ENCODE measurements around the gene ZNF177.
"Not testable (repeated sequence)": the region's sequence is repeated elsewhere in the genome, so short reads cannot be mapped to it uniquely, and the experiment has no call there.

ZNF177 gene
- total RNA-seq = 0 to 0.10 reads per million in 2 donors

DNA sequence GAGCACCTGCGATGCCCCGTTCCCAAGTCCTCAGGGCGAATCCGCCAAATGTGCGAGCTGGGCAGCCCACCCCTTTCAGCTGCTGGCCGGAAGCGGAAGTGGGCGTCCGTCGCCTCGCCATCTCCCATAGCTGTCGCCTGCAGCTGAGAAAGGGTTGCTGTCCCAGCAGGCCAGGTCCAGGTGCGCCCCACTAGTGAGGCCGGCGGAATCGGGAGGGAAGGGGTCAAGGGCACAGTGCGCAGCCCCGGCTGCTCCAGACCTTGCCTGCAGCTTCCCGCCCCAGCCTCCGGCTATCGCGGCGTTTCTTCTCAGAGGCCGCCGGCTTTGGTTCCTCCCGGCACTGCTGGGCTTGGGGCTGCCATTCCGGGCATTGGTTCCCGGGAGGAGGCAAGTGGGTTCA, at the start of gene ZNF177:
Gene ZNF177, plus strand, starts transcription at position 109 of the 400 bp plus-strand sequence. CDS start 15,299 bp downstream, outside the sequence.
- DNase-seq = no peak

DNA sequence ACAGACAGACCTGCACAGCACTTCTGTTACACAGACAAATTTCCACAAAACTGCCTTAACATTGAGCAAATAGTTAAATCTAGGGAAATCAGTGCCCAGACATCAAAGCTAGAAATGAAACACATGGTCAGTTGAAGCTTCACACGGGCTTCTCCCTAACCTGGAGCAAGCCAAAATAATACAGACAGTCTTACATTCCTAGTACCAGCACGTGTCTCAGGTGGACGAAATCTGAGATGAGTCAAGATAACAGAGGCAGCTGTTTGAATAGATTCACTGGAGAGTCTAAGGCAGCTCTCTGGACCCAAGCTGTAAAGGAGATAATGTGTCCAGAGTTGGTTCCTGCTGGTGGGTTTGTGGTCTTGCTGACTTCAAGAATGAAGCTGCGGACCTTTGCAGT, 49.1 kb upstream of the ZNF177 start:
- no peak for DNase-seq

DNA sequence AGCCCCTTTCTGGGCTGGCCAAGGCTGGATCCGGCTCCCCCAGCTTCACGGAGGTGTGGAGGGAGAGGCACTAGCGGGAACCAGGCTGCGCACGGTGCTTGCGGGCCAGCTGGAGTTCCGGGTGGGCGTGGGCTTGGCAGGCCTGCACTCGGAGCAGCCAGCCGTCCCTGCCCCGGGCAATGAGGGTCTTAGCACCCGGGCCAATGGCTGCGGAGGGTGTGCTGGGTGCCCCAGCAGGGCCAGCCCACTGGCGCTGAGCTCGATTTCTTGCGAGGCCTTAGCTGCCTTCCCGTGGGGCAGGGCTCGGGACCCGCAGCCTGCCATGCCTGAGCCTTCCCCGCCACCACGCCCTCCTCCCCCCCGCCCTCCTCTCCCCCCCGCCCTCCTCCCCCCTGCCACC, 41.5 kb upstream of the ZNF177 start:
- DNase-seq = no peak

GRCh38 chr19:9321756-9322155, 41.1 kb upstream of the ZNF177 start:
- DNase-seq = not testable (repeated sequence)

DNA sequence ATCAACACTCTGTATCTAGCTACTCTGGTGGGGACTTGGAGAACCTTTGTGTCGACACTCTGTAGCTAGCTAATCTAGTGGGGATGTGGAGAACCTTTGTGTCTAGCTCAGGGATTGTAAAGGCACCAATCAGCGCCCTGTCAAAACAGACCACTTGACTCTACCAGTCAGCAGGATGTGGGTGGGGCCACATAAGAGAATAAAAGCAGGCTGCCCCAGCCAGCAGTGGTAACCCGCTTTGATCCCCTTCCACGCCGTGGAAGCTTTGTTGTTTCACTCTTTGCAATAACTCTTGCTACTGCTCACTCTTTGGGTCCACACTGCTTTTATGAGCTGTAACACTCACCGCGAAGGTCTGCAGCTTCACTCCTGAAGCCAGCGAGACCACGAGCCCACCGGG, 40.6 kb upstream of the ZNF177 start:
- not testable (repeated sequence) for DNase-seq

DNA sequence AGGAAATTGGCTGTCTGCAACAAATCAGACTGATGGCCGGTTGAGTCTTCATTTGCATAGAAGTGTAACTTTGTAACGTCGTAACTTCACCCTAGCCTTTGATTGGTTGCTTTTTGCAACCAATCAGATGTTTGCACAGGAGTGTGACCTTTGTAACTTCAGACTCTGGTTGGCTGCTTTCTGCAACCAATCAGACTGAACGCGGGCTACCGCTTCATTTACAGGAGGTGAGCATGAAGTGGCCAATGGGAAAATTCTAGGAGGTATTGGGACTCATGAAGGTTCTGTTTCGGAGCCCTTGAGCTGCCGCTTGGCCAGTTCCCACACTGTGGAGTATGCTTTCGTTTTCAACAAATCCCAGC, 39.3 kb upstream of the ZNF177 start:
- DNase-seq = no peak

GRCh38 chr19:9323919-9324583, 38.8 kb upstream of the ZNF177 start, which contains the start of gene ZNF559:
ZNF559 (plus strand) TSS chr19:9324179; CDS start chr19:9338550, 14,371 bp downstream.
- peak; percentile 92 for DNase-seq

DNA sequence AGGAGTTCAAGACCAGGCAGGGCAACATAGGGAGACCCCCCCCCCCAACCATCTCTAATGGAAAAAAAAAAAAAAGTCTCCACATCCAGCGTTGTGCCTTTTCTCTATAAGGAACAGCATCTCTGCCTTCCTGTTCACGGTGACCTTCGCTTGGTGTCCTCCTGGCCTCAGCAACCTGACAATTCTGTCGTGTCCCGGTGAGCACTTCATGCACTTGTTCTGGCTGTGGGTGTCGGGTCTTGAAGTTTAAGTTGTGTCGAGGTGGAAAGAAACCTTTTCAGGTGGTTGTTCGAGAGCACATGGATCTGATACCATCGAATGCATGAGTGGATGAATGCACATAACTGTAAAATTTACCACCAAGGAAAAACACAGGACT, 38.2 kb upstream of the ZNF177 start:
- DNase-seq = no peak

- no peak for DNase-seq
Observed at GRCh38 chr19:9329999-9330398, 32.8 kb upstream of the ZNF177 start.

DNA sequence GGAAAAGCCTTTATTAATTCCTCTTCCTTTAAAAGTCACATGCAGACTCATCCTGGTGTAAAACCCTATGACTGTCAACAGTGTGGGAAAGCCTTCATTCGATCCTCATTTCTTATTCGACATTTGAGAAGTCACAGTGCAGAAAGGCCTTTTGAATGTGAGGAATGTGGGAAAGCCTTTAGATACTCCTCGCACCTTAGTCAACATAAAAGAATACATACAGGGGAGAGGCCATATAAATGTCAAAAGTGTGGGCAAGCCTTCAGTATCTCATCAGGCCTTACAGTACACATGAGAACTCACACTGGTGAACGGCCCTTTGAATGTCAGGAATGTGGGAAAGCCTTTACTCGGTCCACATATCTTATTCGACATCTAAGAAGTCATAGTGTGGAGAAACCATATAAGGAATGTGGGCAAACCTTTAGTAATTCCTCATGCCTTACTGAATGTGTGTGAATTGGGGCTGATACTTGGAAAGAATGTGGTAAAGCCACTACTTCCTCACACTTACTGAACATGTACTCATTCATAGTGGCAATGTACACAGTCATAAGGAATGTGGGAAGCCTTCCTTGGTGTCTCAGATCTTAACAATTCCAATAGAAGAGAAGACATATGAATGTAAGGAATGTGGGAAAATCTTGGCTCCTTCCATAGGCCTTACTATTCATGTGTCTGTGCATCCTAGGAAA, 20.1 kb upstream of the ZNF177 start:
- no peak for DNase-seq

- DNase-seq = no peak
Observed at GRCh38 chr19:9345005-9345404, 17.8 kb upstream of the ZNF177 start.

- no peak for DNase-seq
Observed at GRCh38 chr19:9348253-9348652, 14.6 kb upstream of the ZNF177 start.

GRCh38 chr19:9348671-9349070, 14.1 kb upstream of the ZNF177 start:
- no peak for DNase-seq

DNA sequence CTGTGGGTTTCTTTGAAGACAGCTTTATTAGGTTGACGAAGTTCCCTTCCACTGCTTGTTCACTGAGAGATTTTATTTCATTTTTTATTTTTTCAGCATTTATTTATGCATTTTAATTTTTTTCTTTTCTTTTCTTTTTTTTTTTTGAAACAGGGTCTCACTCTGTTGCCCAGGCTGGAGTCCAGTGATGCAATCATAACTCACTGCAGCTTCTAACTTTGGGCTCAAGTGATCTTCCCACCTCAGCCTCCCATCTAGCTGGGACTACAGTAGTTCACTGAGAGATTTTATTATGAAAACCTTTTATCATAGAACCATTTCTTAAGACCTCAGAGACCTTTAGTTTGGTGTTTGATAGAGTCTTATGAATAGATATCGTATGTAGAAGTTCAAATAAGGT, 10.3 kb upstream of the ZNF177 start:
- DNase-seq = no peak

- DNase-seq = no peak
Observed at GRCh38 chr19:9353011-9353410, 9.8 kb upstream of the ZNF177 start.

GRCh38 chr19:9354651-9355050, 8.2 kb upstream of the ZNF177 start:
- DNase-seq = no peak

DNA sequence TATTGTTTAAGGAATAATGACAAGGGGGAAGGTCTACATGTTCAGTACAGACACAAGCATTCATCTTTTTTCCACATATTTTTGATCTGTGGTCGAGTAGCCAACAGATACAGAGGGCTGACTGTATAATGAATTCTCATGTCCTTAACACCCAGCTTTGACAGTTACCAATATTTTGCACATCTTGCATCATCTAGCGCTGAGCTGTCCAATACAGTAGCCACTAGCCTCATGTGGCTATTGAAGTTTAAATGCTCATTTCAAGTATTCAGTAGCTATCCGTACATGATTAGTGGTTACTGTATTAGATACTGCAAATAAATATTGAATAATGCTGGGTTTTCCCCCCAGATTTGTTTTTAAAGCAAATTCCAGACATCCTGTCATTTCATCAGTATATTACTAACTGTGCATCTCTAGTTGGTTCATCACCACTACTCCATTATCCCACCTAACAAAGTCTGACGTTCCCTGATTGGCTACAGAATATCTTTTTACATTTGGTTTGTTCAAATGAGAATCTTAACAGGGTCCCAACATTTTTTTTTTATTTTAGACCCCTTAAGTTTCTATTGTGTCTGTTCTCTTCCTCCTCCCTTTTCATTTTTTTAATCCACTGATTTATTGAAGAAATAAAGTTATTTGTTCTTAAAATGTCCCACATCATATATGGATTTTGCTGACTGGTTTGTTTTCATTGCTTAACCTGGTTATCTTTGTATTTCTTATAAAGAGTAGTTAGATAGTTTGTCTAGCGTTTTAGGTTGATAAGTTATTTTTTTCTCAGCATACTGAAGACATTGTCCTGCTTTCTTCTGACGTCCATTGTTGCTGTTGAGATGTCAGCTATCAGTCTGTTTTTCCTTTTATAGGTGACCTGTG, 8.2 kb downstream of the ZNF177 start:
- DNase-seq = no peak

GRCh38 chr19:9381361-9381785, 18.6 kb downstream of the ZNF177 start:
- DNase-seq = no peak

- no peak for DNase-seq
Observed at GRCh38 chr19:9406798-9407352, 44.1 kb downstream of the ZNF177 start.

DNA sequence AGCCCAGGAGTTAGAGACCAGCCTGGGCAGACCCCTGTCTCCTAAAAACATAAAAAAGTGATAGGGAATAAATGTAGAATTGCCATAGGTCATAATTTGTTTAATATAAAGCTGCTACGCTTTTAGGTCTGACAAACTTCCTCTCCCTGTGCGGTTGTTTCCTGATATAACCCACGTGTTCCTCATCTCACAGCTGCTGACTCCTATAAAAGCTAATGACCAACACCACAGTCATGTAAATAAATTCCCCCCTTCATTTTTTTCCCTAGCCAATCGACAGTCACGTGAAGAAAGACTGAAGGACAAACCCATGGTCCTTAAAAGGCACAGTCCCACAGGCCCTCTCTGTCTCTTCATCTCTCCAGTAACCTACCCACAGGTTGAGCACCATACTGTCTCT, 45.0 kb downstream of the ZNF177 start:
- DNase-seq = no peak

DNA sequence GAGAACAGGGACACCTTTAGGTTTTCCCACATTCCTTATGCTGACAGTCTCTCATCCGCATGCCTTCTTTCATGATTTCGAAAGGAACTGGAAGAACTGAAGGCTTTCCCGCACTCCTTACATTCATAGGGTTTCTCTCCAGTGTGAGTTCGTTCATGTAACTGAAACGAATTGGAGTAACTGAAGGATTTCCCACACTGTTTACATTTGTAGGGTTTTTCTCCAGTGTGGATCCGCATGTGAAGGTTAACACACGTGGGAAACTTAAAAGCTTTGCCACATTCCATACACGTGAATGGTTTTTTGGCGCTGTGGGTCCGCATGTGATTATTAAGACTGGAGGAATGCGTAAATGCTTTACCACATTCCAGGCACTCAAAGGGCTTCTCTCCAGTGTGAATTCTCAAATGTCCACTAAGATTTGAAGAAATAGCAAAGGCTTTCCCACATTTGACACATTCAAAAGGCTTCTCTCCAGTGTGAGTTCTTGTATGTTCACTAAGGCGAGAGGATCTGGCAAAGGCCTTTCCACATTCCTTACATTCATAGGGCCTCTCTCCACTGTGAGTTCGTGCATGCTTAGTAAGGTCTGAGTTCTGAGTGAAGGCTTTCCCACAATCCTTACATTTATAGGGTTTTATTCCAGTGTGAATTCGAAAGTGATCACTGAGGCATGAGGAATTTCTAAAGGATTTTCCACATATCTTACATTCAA, 50.6 kb downstream of the ZNF177 start:
- no peak for DNase-seq

GRCh38 chr19:9427941-9428340, 65.1 kb downstream of the ZNF177 start:
- no peak for DNase-seq

DNA sequence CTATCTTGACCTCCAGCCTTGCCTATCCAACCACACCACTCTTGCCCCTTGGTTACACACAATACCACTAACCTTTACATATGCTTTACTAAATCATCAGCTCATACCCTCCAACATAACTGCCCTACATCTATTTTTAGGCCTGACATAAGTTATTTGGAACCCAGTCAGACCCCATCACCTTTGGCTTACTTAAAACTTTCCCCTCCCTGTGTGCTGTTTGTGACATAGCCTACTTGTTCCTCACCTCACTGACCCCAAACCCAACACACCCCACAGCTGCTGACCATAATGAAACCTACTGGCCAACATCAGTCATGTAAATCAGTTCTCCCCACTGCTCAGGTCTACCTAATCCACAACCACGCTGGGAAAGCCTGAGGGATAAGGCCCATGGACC, 67.6 kb downstream of the ZNF177 start:
- no peak for DNase-seq

All from activated gamma-delta T cell (primary cell).